ENCODE data around the gene OTUD4. TPM values are rescaled to one million over a fixed set of nuclear protein-coding genes. Genes with fewer than 3 reads are reported as not detected.

Gene OTUD4
- total RNA-seq, 1 donor from 2014 or later, result 17.2 TPM

GRCh38 chr4:145099653-145100052, 80.7 kb downstream of the OTUD4 start:
- DNase-seq (ENCODE audit: low read depth), result no peak
- TF ChIP-seq CTCF (conservative IDR thresholded peaks at IDR 0.05; ENCODE audit: low read depth, low read length), result no peak
- peak overlapping the region; percentile 87 for H3K4me3 ChIP-seq (ENCODE audit: low read depth, low read length)

- H3K4me3 ChIP-seq (ENCODE audit: low read depth, low read length), result peak overlapping the region; percentile 87
- TF ChIP-seq CTCF (conservative IDR thresholded peaks at IDR 0.05; ENCODE audit: low read depth, low read length), result no peak
- DNase-seq (ENCODE audit: low read depth), result peak; percentile 23
Measured at GRCh38 chr4:145098675-145099037, 81.7 kb downstream of the OTUD4 start.

GRCh38 chr4:145097821-145098674, 82.3 kb downstream of the OTUD4 start, which contains the start of the genes ABCE1 and ANAPC10:
TSS of gene ABCE1 (plus strand) at chr4:145098311. CDS start at chr4:145104413, 6,102 bp downstream.
TSS of gene ANAPC10 (minus strand) at chr4:145098196. CDS start at chr4:145096099, 2,097 bp downstream.
- peak; percentile 42 for TF ChIP-seq CTCF (conservative IDR thresholded peaks at IDR 0.05; ENCODE audit: low read depth, low read length)
- peak within 1 kb of the TSS; percentile 87 for H3K4me3 ChIP-seq (ENCODE audit: low read depth, low read length)

GRCh38 chr4:145097331-145097820, 83.0 kb downstream of the OTUD4 start:
- DNase-seq (ENCODE audit: low read depth), result no peak
- TF ChIP-seq CTCF (conservative IDR thresholded peaks at IDR 0.05; ENCODE audit: low read depth, low read length), result no peak
- peak overlapping the region; percentile 87 for H3K4me3 ChIP-seq (ENCODE audit: low read depth, low read length)

More at GRCh38 chr4:145097821-145098674, 82.3 kb downstream of the OTUD4 start, which contains the start of the genes ABCE1 and ANAPC10:
- peak; percentile 88 for DNase-seq (ENCODE audit: low read depth)

- DNase-seq (ENCODE audit: low read depth), result no peak
- H3K4me3 ChIP-seq (ENCODE audit: low read depth, low read length), result no peak overlapping the region
- no peak for TF ChIP-seq CTCF (conservative IDR thresholded peaks at IDR 0.05; ENCODE audit: low read depth, low read length)
Measured at GRCh38 chr4:145093638-145094037, 86.8 kb downstream of the OTUD4 start.

GRCh38 chr4:145090380-145090779, 90.0 kb downstream of the OTUD4 start:
- no peak overlapping the region for H3K4me3 ChIP-seq (ENCODE audit: low read depth, low read length)
- no peak for TF ChIP-seq CTCF (conservative IDR thresholded peaks at IDR 0.05; ENCODE audit: low read depth, low read length)
- no peak for DNase-seq (ENCODE audit: low read depth)
